HEK293T (cell line): Measurements from ENCODE around the gene SIGLEC15.

Source experiments
- L3MBTL2 ChIP-seq: fragments of 450-650 bp; conservative IDR thresholded peaks from 2 replicates; pipeline ENCODE4 v1.6.1; 2016; ENCODE audit warnings: mild to moderate bottlenecking
- TARDBP ChIP-seq: fragments of 450-650 bp; IDR thresholded peaks from 2 replicates; pipeline ENCODE4 v1.6.1; 2016
- ZNF384 ChIP-seq: fragments of 450-650 bp; IDR thresholded peaks from 2 replicates; pipeline ENCODE4 v1.6.1; 2016

DNA sequence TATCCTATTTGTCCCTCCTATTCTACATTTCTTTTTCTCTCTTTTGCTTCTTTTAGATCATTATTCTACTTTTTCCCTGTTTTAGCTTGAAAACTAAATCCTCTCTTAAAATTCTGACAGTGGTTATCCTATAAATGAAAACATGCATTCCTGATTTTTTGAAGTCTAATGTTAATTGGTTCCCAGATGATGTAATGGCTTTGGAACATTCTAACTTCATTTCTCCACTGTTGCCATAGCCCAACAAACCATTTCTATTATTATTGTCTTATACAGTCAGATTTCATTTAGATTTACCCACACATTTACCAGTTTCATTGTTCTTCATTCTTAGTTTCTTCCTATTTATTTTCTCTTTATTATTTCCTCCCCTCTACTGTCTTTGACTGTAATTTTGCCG, 36.5 kb downstream of the SIGLEC15 start:
- TF ChIP-seq TARDBP, result no peak
- no peak for TF ChIP-seq L3MBTL2
- TF ChIP-seq ZNF384, result no peak
